Loucy (cell line): ENCODE measurements around the gene SRRD.

Source experiments
- H2AFZ ChIP-seq: fragments of 200-600 bp; sonication (generic); 2 replicates; pipeline ENCODE4 v1.6.0; 2016; ENCODE audit warnings: antibody characterized with exemption, mild to moderate bottlenecking, low read length, moderate library complexity
- H3F3A ChIP-seq: fragments of 200-600 bp; 2 replicates; pipeline ENCODE4 v1.6.0; 2016; ENCODE audit warnings: antibody characterized with exemption, low read depth, mild to moderate bottlenecking
- H3K27me3 ChIP-seq: fragments of 200-600 bp; sonication (generic); 2 replicates; pipeline ENCODE4 v1.6.1; 2014; ENCODE audit warnings: low read length, mild to moderate bottlenecking; ENCODE audit not compliant: insufficient read depth, poor library complexity, severe bottlenecking
- H3K36me3 ChIP-seq: fragments of 200-600 bp; sonication (generic); 2 replicates; pipeline ENCODE4 v1.6.1; 2016; ENCODE audit warnings: low read length; ENCODE audit not compliant: insufficient read depth
- H3K4me1 ChIP-seq: fragments of 200-600 bp; sonication (generic); 2 replicates; pipeline ENCODE4 v1.5.1; 2014; ENCODE audit warnings: low read length, mild to moderate bottlenecking; ENCODE audit not compliant: insufficient read depth, poor library complexity, severe bottlenecking
- H3K4me2 ChIP-seq: fragments of 200-600 bp; sonication (generic); 2 replicates; pipeline ENCODE4 v1.6.0; 2014; ENCODE audit warnings: antibody characterized with exemption, low read length, low read depth, mild to moderate bottlenecking; ENCODE audit not compliant: poor library complexity, severe bottlenecking
- H3K4me3 ChIP-seq: fragments of 200-600 bp; sonication (generic); 2 replicates; pipeline ENCODE4 v1.5.1; 2014; ENCODE audit warnings: low read length, mild to moderate bottlenecking, mixed read lengths; ENCODE audit not compliant: poor library complexity, severe bottlenecking
- H3K79me2 ChIP-seq: fragments of 200-600 bp; sonication (generic); 2 replicates; pipeline ENCODE4 v1.6.1; 2014; ENCODE audit warnings: low read length; ENCODE audit not compliant: insufficient read depth
- H3K9ac ChIP-seq: fragments of 200-600 bp; sonication (generic); 2 replicates; pipeline ENCODE4 v1.6.0; 2014; ENCODE audit warnings: mild to moderate bottlenecking, low read depth, low read length, moderate library complexity; ENCODE audit not compliant: poor library complexity, severe bottlenecking
- H3K9me2 ChIP-seq: fragments of 200-600 bp; sonication (generic); replicated peaks from 2 replicates; pipeline ENCODE4 v1.6.1; 2016; ENCODE audit warnings: low read depth, low read length, mixed read lengths
- H3K9me3 ChIP-seq: fragments of 200-600 bp; sonication (generic); 2 replicates; pipeline ENCODE4 v1.6.1; 2014; ENCODE audit warnings: mild to moderate bottlenecking, antibody characterized with exemption, low read length, low read depth; ENCODE audit not compliant: insufficient read depth
- H4K20me1 ChIP-seq: fragments of 200-600 bp; sonication (generic); 2 replicates; pipeline ENCODE4 v1.6.0; 2014; ENCODE audit warnings: antibody characterized with exemption, low read length, mild to moderate bottlenecking; ENCODE audit not compliant: insufficient read depth, poor library complexity, severe bottlenecking
- EZH2phosphoT487 ChIP-seq: fragments of 200-600 bp; IDR thresholded peaks from 2 replicates; pipeline ENCODE4 v1.6.1; 2018; ENCODE audit warnings: antibody characterized with exemption, mild to moderate bottlenecking, moderate library complexity, borderline replicate concordance
- TF ChIP-seq, protein P1 (sequence below): fragments of 200-600 bp; sonication (generic); conservative IDR thresholded peaks from 2 replicates; pipeline ENCODE4 v1.5.1; 2014; ENCODE audit warnings: mild to moderate bottlenecking, antibody characterized with exemption, low read length

SRRD gene

DNA sequence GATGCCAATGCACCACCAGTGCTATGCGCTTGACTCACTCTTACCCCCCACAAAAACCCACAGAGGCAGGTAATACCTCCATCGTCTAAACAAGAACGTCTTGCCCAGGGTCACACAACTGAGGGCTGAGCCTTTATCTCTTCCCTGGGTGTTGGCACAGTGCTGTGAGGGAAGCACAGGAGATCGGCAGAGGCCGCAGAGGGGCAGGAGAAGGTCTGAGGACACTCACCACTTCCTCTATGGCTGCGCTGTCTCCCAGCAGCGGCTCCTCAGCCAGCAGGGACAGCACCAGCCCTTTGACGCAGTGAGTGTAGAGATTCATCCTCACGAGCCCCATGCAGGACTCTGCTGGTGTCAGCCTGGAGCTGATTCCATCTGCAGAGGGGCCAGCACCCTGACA, 20.0 kb upstream of the SRRD start:
- Histone ChIP-seq H3K4me2 (no peak overlapping the region), H3K4me1 (no peaks in the 10 kb centered on the region), H3K4me3 (no peak overlapping the region), H3K36me3 (peaks cover 73% of the 10 kb centered on the region; the same call in 1 of the 2 replicates), H4K20me1 (peaks cover 13% of the 10 kb centered on the region), H3K9ac (no peak overlapping the region), H3K27me3 (no peaks in the 10 kb centered on the region), H3K9me3 (no peaks in the 10 kb centered on the region), H2AFZ (no peak overlapping the region), H3K9me2 (no peaks in the 10 kb centered on the region), H3F3A (no peaks in the 10 kb centered on the region), H3K79me2 (peaks cover 20% of the 10 kb centered on the region)
- TF ChIP-seq, protein P1, sequence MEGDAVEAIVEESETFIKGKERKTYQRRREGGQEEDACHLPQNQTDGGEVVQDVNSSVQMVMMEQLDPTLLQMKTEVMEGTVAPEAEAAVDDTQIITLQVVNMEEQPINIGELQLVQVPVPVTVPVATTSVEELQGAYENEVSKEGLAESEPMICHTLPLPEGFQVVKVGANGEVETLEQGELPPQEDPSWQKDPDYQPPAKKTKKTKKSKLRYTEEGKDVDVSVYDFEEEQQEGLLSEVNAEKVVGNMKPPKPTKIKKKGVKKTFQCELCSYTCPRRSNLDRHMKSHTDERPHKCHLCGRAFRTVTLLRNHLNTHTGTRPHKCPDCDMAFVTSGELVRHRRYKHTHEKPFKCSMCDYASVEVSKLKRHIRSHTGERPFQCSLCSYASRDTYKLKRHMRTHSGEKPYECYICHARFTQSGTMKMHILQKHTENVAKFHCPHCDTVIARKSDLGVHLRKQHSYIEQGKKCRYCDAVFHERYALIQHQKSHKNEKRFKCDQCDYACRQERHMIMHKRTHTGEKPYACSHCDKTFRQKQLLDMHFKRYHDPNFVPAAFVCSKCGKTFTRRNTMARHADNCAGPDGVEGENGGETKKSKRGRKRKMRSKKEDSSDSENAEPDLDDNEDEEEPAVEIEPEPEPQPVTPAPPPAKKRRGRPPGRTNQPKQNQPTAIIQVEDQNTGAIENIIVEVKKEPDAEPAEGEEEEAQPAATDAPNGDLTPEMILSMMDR = no peak
- TF ChIP-seq EZH2phosphoT487 = no peak

- no peaks in the 10 kb centered on the region for H3K27me3 ChIP-seq
These were observed 19.4 kb upstream of the SRRD start for GRCh38 chr22:26464312-26464711.

DNA sequence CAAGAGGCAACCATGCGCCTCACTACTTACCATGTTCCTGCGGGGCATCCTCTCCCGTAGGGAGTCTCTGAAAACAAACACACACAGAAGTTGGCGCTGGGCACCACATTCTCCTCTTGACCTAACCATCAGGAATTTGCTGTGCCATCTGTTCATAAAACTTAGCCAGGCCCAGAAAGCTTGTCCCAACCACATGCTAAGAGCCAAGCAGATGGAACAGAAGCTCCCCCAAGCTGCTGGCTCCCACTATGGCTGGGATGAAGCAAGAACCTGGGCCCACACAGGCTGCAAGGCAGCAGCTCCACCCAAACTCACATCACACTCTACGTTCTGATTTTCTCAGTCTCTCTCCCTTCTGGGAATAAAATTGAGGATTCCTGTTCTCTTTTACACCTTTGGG, 17.5 kb upstream of the SRRD start:
- H3K36me3 ChIP-seq = peaks cover 79% of the 10 kb centered on the region; the same call in 1 of the 2 replicates
- TF ChIP-seq, protein P1 = no peak
- no peak for TF ChIP-seq EZH2phosphoT487
- H3K9me3 ChIP-seq = no peaks in the 10 kb centered on the region
- H3F3A ChIP-seq = no peaks in the 10 kb centered on the region
- H4K20me1 ChIP-seq = peaks cover 4% of the 10 kb centered on the region
- H3K4me1 ChIP-seq = no peaks in the 10 kb centered on the region
- H3K4me3 ChIP-seq = no peak overlapping the region
- H2AFZ ChIP-seq = no peak overlapping the region
- no peak overlapping the region for H3K4me2 ChIP-seq
- no peaks in the 10 kb centered on the region for H3K9me2 ChIP-seq
- no peaks in the 10 kb centered on the region for H3K79me2 ChIP-seq
- H3K9ac ChIP-seq = no peak overlapping the region
- no peaks in the 10 kb centered on the region for H3K27me3 ChIP-seq

More at GRCh38 chr22:26464312-26464711, 19.4 kb upstream of the SRRD start:
- Histone ChIP-seq H4K20me1 (peaks cover 13% of the 10 kb centered on the region), H3K9ac (no peak overlapping the region), H3K9me2 (no peaks in the 10 kb centered on the region), H3K79me2 (peaks cover 15% of the 10 kb centered on the region), H3K4me2 (no peak overlapping the region), H3K36me3 (peaks cover 73% of the 10 kb centered on the region; the same call in 1 of the 2 replicates), H3K4me3 (no peak overlapping the region), H3K4me1 (no peaks in the 10 kb centered on the region), H3K9me3 (no peaks in the 10 kb centered on the region), H3F3A (no peaks in the 10 kb centered on the region), H2AFZ (no peak overlapping the region)
- TF ChIP-seq, protein P1 = no peak
- TF ChIP-seq EZH2phosphoT487 = no peak
